Embryonic facial prominence (tissue), 1 donor: ENCODE data around the gene RBMS2.
"Not testable (repeated sequence)": the region's sequence is repeated elsewhere in the genome, so short reads cannot be mapped to it uniquely, and the experiment has no call there.

ENCODE experiments used
- DNase-seq: peaks from one replicate; pipeline ENCODE4 v3.0.0-alpha.2; 2016; ENCODE audit errors: extremely low spot score

The RBMS2 gene

GRCh38 chr12:56521590-56522371 lies at the start of gene RBMS2:
Gene RBMS2, plus strand, starts transcription at chr12:56521820. Its CDS starts 204 bp downstream, at chr12:56522024.
- peak; percentile 98 for DNase-seq

- no peak for DNase-seq
Measured at GRCh38 chr12:56474389-56474788, 47.2 kb upstream of the RBMS2 start.

GRCh38 chr12:56476143-56476542 lies 45.5 kb upstream of the RBMS2 start:
- DNase-seq, result no peak

- DNase-seq, result no peak
Measured at GRCh38 chr12:56476972-56477432, 44.6 kb upstream of the RBMS2 start.

- DNase-seq, result no peak
Measured at GRCh38 chr12:56477521-56478225, 43.9 kb upstream of the RBMS2 start.

GRCh38 chr12:56479625-56480024 lies 42.0 kb upstream of the RBMS2 start:
- DNase-seq, result no peak

GRCh38 chr12:56484566-56484965 lies 37.1 kb upstream of the RBMS2 start:
- DNase-seq, result no peak

- DNase-seq, result no peak
Measured at GRCh38 chr12:56486694-56487093, 34.9 kb upstream of the RBMS2 start.

- DNase-seq, result no peak
Measured at GRCh38 chr12:56487448-56488040, 34.1 kb upstream of the RBMS2 start.

- DNase-seq, result no peak
Measured at GRCh38 chr12:56488041-56488955, 33.3 kb upstream of the RBMS2 start, which contains the start of gene GLS2. Gene GLS2, minus strand, starts transcription at chr12:56488161. Its CDS starts 43 bp downstream, at chr12:56488118.

GRCh38 chr12:56490360-56490759 lies 31.3 kb upstream of the RBMS2 start:
- DNase-seq, result no peak

GRCh38 chr12:56493409-56494105 lies 28.1 kb upstream of the RBMS2 start:
- not testable (repeated sequence) for DNase-seq

GRCh38 chr12:56494106-56494415 lies 27.6 kb upstream of the RBMS2 start:
- not testable (repeated sequence) for DNase-seq

GRCh38 chr12:56494481-56494880 lies 27.1 kb upstream of the RBMS2 start:
- DNase-seq, result not testable (repeated sequence)

GRCh38 chr12:56496704-56497103 lies 24.9 kb upstream of the RBMS2 start:
- not testable (repeated sequence) for DNase-seq

GRCh38 chr12:56498126-56498902 lies 23.3 kb upstream of the RBMS2 start:
- not testable (repeated sequence) for DNase-seq

- not testable (repeated sequence) for DNase-seq
Measured at GRCh38 chr12:56499452-56499851, 22.2 kb upstream of the RBMS2 start.

GRCh38 chr12:56499879-56500278 lies 21.7 kb upstream of the RBMS2 start:
- DNase-seq, result not testable (repeated sequence)

- no peak for DNase-seq
Measured at GRCh38 chr12:56510786-56511185, 10.8 kb upstream of the RBMS2 start.

GRCh38 chr12:56514014-56514318 lies 7.7 kb upstream of the RBMS2 start:
- not testable (repeated sequence) for DNase-seq
